Loucy (cell line): ENCODE measurements around the gene EXD2.

Experiments used
- H2AFZ ChIP-seq: fragments of 200-600 bp; sonication (generic); 2 replicates; pipeline ENCODE4 v1.6.0; 2016; ENCODE audit warnings: antibody characterized with exemption, mild to moderate bottlenecking, low read length, moderate library complexity
- H3F3A ChIP-seq: fragments of 200-600 bp; 2 replicates; pipeline ENCODE4 v1.6.0; 2016; ENCODE audit warnings: antibody characterized with exemption, low read depth, mild to moderate bottlenecking
- H3K27me3 ChIP-seq: fragments of 200-600 bp; sonication (generic); 2 replicates; pipeline ENCODE4 v1.6.1; 2014; ENCODE audit warnings: low read length, mild to moderate bottlenecking; ENCODE audit not compliant: insufficient read depth, poor library complexity, severe bottlenecking
- H3K36me3 ChIP-seq: fragments of 200-600 bp; sonication (generic); 2 replicates; pipeline ENCODE4 v1.6.1; 2016; ENCODE audit warnings: low read length; ENCODE audit not compliant: insufficient read depth
- H3K4me1 ChIP-seq: fragments of 200-600 bp; sonication (generic); 2 replicates; pipeline ENCODE4 v1.5.1; 2014; ENCODE audit warnings: low read length, mild to moderate bottlenecking; ENCODE audit not compliant: insufficient read depth, poor library complexity, severe bottlenecking
- H3K4me2 ChIP-seq: fragments of 200-600 bp; sonication (generic); 2 replicates; pipeline ENCODE4 v1.6.0; 2014; ENCODE audit warnings: antibody characterized with exemption, low read length, low read depth, mild to moderate bottlenecking; ENCODE audit not compliant: poor library complexity, severe bottlenecking
- H3K4me3 ChIP-seq: fragments of 200-600 bp; sonication (generic); 2 replicates; pipeline ENCODE4 v1.5.1; 2014; ENCODE audit warnings: low read length, mild to moderate bottlenecking, mixed read lengths; ENCODE audit not compliant: poor library complexity, severe bottlenecking
- H3K79me2 ChIP-seq: fragments of 200-600 bp; sonication (generic); 2 replicates; pipeline ENCODE4 v1.6.1; 2014; ENCODE audit warnings: low read length; ENCODE audit not compliant: insufficient read depth
- H3K9ac ChIP-seq: fragments of 200-600 bp; sonication (generic); 2 replicates; pipeline ENCODE4 v1.6.0; 2014; ENCODE audit warnings: mild to moderate bottlenecking, low read depth, low read length, moderate library complexity; ENCODE audit not compliant: poor library complexity, severe bottlenecking
- H3K9me2 ChIP-seq: fragments of 200-600 bp; sonication (generic); replicated peaks from 2 replicates; pipeline ENCODE4 v1.6.1; 2016; ENCODE audit warnings: low read depth, low read length, mixed read lengths
- H3K9me3 ChIP-seq: fragments of 200-600 bp; sonication (generic); 2 replicates; pipeline ENCODE4 v1.6.1; 2014; ENCODE audit warnings: mild to moderate bottlenecking, antibody characterized with exemption, low read length, low read depth; ENCODE audit not compliant: insufficient read depth
- H4K20me1 ChIP-seq: fragments of 200-600 bp; sonication (generic); 2 replicates; pipeline ENCODE4 v1.6.0; 2014; ENCODE audit warnings: antibody characterized with exemption, low read length, mild to moderate bottlenecking; ENCODE audit not compliant: insufficient read depth, poor library complexity, severe bottlenecking
- CTCF ChIP-seq: fragments of 200-600 bp; sonication (generic); conservative IDR thresholded peaks from 2 replicates; pipeline ENCODE4 v1.5.1; 2014; ENCODE audit warnings: mild to moderate bottlenecking, antibody characterized with exemption, low read length
- EZH2phosphoT487 ChIP-seq: fragments of 200-600 bp; IDR thresholded peaks from 2 replicates; pipeline ENCODE4 v1.6.1; 2018; ENCODE audit warnings: antibody characterized with exemption, mild to moderate bottlenecking, moderate library complexity, borderline replicate concordance

EXD2 gene

GRCh38 chr14:69193721-69194120 lies 2.4 kb downstream of the EXD2 start:
- H3K9ac ChIP-seq = no peak overlapping the region
- H4K20me1 ChIP-seq = no peaks in the 10 kb centered on the region
- no peaks in the 10 kb centered on the region for H3K9me3 ChIP-seq
- H3K79me2 ChIP-seq = peaks cover 9% of the 10 kb centered on the region; the same call in 1 of the 2 replicates
- H3K4me2 ChIP-seq = no peak overlapping the region
- H3K36me3 ChIP-seq = no peaks in the 10 kb centered on the region
- H3K4me1 ChIP-seq = peaks cover 16% of the 10 kb centered on the region
- H3F3A ChIP-seq = no peaks in the 10 kb centered on the region
- H3K4me3 ChIP-seq = no peak overlapping the region
- TF ChIP-seq CTCF = no peak
- TF ChIP-seq EZH2phosphoT487 = no peak
- H3K27me3 ChIP-seq = no peaks in the 10 kb centered on the region
- no peaks in the 10 kb centered on the region for H3K9me2 ChIP-seq
- no peak overlapping the region for H2AFZ ChIP-seq

- H4K20me1 ChIP-seq = no peaks in the 10 kb centered on the region
- H3K36me3 ChIP-seq = no peaks in the 10 kb centered on the region
- no peaks in the 10 kb centered on the region for H3K27me3 ChIP-seq
- no peaks in the 10 kb centered on the region for H3K9me2 ChIP-seq
- no peaks in the 10 kb centered on the region for H3K4me1 ChIP-seq
- H3F3A ChIP-seq = no peaks in the 10 kb centered on the region
- H3K4me3 ChIP-seq = no peak overlapping the region
- no peaks in the 10 kb centered on the region for H3K9me3 ChIP-seq
- no peak overlapping the region for H3K4me2 ChIP-seq
- H3K79me2 ChIP-seq = no peaks in the 10 kb centered on the region
- no peak overlapping the region for H2AFZ ChIP-seq
- TF ChIP-seq EZH2phosphoT487 (no peak), CTCF (no peak)
- no peak overlapping the region for H3K9ac ChIP-seq
These were observed 8.5 kb downstream of the EXD2 start for GRCh38 chr14:69199786-69200185.

GRCh38 chr14:69204753-69205152 lies 13.5 kb downstream of the EXD2 start:
- H3K4me3 ChIP-seq = no peak overlapping the region
- H3K9me2 ChIP-seq = no peaks in the 10 kb centered on the region
- H4K20me1 ChIP-seq = no peaks in the 10 kb centered on the region
- H3K9me3 ChIP-seq = no peaks in the 10 kb centered on the region
- no peaks in the 10 kb centered on the region for H3K27me3 ChIP-seq
- no peaks in the 10 kb centered on the region for H3K79me2 ChIP-seq
- H2AFZ ChIP-seq = no peak overlapping the region
- no peak overlapping the region for H3K9ac ChIP-seq
- TF ChIP-seq EZH2phosphoT487 (no peak), CTCF (no peak)
- H3K4me1 ChIP-seq = peaks cover 5% of the 10 kb centered on the region
- peaks cover under 1% of the 10 kb centered on the region; the same call in 1 of the 2 replicates for H3K36me3 ChIP-seq
- H3F3A ChIP-seq = no peaks in the 10 kb centered on the region
- no peak overlapping the region for H3K4me2 ChIP-seq
